Measurements from ENCODE around the gene DHX35. TPM values are rescaled to one million over a fixed set of nuclear protein-coding genes. Genes with fewer than 3 reads are reported as not detected.

The DHX35 gene, protein sequence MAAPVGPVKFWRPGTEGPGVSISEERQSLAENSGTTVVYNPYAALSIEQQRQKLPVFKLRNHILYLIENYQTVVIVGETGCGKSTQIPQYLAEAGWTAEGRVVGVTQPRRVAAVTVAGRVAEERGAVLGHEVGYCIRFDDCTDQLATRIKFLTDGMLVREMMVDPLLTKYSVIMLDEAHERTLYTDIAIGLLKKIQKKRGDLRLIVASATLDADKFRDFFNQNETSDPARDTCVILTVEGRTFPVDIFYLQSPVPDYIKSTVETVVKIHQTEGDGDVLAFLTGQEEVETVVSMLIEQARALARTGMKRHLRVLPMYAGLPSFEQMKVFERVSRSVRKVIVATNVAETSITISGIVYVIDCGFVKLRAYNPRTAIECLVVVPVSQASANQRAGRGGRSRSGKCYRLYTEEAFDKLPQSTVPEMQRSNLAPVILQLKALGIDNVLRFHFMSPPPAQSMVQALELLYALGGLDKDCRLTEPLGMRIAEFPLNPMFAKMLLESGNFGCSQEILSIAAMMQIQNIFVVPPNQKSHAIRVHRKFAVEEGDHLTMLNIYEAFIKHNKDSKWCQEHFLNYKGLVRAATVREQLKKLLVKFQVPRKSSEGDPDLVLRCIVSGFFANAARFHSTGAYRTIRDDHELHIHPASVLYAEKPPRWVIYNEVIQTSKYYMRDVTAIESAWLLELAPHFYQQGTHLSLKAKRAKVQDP
- 10 to 100 TPM; 15.2 to 17.0 (median 16.2) TPM for polyA plus RNA-seq (ENCODE audit: insufficient read length in 3 of 3)

DNA sequence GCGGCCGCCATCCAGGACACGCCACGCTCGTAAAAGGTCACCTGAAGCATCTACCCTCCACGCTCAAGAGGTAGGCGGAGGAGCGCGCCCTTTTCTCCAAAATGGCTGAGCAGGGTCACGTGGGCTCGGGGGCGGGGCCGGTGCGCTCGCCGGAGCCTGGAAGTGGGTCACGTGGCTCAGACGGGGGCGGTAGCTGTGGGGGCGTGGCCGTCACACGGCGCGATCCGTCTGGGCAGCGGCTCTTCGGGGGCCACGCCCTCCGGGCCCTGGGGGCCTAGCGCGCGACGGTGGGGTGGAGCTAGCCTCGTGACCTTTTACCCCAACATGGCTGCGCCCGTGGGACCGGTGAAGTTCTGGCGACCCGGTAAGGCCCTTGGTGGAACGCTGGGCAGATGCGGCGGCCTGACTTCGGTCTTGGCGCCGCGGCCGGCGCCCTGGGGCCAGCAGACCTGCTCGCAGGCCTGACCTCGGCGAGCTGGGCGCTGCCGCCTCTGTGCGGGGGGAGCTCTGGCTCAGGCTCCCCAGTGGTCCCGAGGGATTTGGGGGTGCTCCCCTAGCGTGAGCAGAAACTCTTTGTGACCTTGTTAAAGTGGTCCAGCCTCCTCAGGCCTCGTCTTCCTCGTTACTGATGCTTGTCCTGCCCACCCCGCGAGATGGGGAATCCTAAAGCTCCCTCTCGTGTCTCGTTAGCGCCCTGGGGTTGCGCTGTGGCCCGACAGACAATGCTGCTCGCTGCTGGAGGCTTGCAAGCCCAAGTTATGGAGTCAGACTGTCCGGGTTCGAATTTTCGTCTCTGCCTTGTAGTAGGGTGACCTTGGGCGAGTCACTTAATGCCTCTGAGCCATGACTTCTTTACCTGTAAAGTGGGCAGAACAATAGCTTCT is at the start of gene DHX35:
Gene DHX35, plus strand, starts transcription at position 301 of the 884 bp plus-strand sequence. Its CDS starts 24 bp downstream, at position 325.
- peak; percentile 87 to 94 (median 93) for DNase-seq (ENCODE audit: low read depth in 3 of 3, low spot score in 2 of 3)

DNA sequence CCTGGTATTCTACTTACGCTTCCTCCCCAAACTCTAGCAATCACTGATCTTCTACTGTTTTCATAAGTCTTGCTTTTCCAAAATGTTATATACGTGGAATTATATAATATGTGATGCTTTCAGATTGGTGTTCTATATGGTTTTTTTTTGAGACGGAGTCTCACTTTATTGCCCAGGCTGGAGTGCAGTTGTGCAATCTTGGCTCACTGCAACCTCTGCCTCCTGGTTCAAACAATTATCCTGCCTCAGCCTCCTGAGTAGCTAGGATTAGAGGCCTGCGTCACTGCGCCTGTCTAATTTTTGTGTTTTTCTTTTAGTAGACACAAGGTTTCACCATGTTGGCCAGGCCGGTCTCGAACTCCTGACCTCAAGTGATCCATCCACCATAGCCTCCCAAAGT is 46.8 kb upstream of the DHX35 start:
- DNase-seq (ENCODE audit: low read depth in 3 of 3, low spot score in 2 of 3): no peak

DNA sequence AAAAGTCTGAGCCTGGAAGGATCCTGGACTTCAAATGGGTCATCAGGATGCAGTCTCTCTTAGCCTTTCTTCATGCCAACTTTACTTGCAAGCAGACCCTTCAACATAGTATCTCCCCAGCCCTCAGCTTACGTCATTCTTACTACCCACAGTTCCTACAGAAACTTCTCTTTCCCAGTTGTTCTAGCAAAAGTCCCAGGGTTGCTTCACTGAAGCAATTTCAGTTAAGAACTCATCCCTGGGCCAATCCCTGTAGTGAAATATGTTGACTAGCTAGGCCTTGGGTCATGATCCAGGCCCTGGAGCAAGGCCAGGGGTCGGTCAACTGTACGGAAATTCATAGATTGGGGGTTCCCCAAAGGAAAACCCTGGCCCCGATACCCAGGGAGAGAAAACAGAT is 44.5 kb upstream of the DHX35 start:
- no peak for DNase-seq (ENCODE audit: low read depth in 3 of 3, low spot score in 2 of 3)

DNA sequence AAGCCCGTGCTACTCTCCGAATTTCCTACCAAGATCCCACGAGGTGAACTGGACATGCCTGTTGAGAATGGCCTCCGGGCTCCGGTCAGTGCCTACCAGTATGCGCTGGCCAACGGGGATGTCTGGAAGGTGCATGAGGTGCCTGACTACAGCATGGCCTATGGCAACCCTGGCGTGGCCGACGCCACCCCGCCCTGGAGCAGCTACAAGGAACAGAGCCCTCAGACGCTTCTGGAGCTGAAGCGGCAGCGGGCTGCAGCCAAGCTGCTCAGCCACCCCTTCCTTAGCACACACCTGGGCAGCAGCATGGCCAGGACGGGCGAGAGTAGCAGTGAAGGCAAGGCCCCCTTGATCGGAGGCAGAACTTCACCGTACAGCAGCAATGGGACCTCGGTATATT is 44.0 kb upstream of the DHX35 start:
- no peak for DNase-seq (ENCODE audit: low read depth in 3 of 3, low spot score in 2 of 3)

DNA sequence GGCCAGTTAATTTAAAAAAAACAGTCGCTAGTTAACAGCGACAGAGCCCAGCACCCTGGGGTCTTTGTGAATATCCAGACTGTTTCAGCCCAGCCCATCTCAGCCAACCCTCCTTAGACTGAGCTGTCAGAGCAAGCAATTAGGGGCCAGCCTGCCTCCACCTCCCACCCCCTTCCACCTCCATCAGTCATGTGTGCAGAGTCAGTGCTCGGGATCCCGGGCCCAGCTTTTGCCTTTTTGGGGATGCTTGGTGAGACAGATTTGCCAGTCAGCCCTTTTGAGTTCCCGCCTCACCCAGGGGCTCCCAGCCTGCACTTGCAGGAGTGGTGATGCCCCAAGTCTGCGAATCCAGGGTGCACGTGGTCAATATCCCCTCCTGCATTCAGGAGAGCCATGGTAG is 42.5 kb upstream of the DHX35 start:
- DNase-seq (ENCODE audit: low read depth in 3 of 3, low spot score in 2 of 3): no peak

DNA sequence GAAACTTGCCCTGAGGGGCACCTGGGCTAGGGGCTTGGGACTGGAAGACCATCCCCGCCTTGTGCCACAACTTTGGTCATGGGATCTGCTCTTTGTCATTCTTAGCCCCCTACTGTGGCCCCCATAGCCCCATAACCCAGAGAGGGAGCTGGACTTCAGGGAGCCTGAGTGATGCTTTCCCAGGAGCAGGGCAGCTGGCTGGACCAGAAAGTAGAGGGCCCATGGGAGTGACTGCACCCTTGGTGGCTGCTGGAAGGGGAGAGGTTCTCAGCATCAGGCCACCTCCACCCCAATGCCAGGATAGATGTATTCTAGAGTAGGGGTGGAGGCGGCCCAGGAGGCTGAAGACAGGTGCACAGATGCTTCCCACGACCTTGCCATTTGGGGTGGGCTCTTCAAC is 41.7 kb upstream of the DHX35 start:
- DNase-seq (ENCODE audit: low read depth in 3 of 3, low spot score in 2 of 3): no peak

DNA sequence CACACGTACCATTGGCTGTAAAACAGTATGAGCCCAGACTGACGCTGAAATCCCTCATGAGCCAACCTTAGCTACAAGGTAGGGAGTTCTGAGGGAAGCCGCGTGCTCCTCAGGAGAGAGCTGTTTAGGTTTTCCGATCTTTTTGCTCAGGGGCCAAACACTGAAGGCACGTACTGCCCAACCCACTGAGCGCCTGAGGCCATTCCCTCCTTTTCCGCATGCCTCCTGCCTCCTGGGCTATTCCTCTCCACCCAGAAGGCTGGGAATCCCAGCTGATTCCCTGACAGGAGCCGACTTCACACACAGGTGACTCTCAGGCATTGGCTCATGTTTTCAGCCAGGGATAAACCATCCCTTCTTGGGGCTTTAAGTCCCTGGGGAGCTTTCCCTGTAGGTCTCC is 41.3 kb upstream of the DHX35 start:
- no peak for DNase-seq (ENCODE audit: low read depth in 3 of 3, low spot score in 2 of 3)

DNA sequence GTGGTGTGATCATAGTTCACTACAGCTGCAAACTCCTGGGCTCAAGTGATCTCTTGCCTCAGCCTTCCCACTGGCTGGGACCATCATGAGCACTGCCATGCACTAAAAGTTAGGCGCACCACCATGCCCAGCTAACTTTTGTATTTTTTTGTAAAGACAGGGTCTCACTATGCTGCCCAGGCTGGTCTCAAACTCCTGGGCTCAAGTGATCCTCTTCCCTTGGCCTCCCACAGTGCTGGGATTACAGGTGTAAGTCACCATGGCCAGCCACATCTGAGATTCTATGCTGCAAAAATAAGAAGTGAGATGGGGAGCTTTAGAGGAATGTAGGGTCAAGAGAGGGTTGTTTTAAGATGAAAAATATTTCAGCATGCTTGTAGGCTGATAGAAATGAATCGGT is 37.4 kb upstream of the DHX35 start:
- DNase-seq (ENCODE audit: low read depth in 3 of 3, low spot score in 2 of 3): no peak

DNA sequence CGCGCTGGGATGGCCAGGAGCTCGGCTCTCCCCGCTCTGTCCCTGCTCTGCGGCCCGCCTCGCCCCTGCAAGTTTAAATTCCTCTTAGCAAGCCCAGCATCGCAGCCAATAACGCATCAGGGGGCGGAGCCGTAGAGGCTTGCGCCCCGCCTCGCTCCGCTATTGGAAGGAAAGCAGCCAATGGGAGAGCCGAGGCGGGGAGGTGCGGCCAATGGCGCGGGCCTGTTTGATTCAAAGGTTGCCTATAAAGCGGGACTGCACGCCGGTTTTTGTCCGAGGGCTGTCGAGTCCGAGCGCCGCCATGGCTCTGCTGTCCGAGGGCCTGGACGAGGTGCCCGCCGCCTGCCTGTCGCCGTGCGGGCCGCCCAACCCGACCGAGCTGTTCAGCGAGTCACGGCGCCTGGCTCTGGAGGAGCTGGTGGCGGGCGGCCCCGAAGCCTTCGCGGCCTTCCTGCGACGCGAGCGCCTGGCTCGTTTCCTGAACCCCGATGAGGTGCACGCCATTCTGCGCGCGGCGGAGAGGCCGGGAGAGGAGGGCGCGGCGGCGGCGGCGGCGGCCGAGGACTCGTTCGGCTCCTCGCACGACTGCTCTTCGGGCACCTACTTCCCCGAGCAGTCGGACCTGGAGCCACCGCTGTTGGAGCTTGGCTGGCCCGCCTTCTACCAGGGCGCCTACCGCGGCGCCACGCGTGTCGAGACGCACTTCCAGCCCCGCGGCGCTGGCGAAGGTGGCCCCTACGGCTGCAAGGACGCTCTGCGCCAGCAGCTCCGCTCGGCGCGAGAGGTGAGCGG is 35.8 kb upstream of the DHX35 start, which contains the start of gene FAM83D:
Gene FAM83D, plus strand, starts transcription at position 276 of the 792 bp plus-strand sequence. Its CDS starts 26 bp downstream, at position 302.
- DNase-seq (ENCODE audit: low read depth in 3 of 3, low spot score in 2 of 3): peak; percentile 87 to 94 (median 90)

DNA sequence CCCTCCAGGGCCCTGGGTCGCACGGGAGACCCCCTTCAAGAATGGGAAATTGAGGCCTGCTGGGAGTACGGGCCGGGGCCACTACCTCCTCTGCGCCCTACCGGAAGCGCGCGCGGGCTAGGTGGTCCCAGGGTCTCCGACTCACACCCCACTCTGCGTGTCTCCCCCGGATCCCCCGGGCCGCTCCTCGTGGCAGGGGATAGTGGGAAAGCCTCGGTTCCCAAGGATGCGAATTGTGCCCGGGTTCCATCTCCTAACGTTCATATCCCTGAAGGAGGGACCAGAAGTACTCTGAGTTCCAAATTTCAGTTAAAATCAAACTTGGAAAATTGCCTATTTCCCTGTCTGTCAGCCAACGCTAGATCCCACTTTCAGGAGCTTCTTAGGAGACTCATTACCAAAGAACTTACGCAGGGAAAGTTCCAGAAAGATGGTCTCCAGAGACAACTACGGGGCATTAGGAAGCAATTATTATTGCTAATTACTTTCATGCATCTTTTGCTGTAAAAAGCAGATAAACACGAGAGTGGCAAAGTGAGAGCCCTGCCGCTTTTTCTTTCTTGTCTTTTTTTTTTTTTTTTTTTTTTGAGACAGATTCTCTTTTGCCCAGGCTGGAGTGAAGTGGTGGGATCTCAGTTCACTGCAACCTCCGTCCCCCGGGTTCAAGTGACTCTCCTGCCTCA is 35.1 kb upstream of the DHX35 start:
- no peak for DNase-seq (ENCODE audit: low read depth in 3 of 3, low spot score in 2 of 3)

DNA sequence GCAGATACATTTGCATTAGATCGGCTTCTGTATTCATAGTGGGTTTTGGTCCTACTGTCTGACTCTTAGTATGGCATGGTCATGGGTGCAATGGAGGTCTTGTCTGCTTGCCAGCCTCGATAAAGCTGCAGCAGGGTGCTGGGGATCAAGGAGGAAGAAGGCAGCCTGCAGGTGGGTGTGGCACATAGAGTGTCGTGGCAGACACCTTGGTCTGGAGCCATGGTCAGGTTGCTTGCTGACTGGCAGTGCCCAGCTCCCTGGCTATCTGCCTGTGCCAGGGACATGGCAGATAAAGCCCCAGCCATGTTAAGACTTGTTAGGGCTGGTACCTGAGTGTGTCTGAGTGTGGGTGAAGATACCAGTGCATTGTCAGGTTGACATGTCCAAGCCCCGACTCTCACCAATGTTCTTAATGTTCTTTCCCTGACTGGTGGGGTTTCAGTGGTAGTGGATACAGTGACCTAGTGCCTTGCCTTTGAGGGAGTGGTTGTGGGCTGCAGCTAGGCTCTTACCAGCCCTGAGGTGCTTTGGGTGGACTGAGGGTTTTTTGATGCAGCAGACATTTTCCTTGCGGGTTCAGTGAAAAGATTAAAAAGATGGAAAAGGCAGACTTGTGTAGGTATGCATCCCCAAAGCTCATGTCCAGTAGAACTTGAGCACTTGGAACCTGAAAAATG is 34.1 kb upstream of the DHX35 start:
- no peak for DNase-seq (ENCODE audit: low read depth in 3 of 3, low spot score in 2 of 3)

DNA sequence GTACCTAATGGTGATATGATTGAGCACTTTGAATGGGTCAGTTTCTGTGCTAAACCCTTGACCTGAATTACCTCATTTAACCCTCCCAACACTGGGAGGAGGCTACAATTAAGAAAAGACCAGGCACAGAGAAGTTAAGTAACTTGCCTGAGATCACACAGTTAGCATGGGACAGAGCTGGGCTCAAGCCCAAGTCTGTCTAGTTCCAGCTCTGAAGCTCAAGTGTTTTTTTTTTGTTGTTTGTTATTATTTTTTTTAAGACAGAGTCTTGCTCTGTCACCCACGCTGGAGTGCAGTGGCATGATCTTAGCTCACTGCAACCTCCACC is 31.9 kb upstream of the DHX35 start:
- no peak for DNase-seq (ENCODE audit: low read depth in 3 of 3, low spot score in 2 of 3)

DNA sequence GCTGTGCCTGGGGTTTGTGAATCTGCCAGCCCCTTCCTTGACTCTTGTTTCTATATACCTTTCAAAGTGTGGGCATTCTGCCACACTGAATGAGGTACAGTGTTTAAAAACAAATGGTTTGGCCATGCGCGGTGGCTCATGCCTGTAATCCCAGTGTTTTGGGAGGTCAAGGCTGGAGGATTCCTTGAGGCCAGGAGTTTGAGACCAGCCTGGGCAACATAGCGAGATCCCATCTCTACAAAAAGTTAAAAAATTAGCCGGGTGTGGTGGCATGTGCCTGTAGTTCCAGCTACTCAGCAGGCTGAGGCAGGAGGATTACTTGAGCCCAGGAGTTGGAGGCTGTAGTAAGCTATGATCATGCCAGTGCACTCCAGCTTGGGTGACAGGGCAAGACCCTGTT is 30.2 kb upstream of the DHX35 start:
- DNase-seq (ENCODE audit: low read depth in 3 of 3, low spot score in 2 of 3): no peak

DNA sequence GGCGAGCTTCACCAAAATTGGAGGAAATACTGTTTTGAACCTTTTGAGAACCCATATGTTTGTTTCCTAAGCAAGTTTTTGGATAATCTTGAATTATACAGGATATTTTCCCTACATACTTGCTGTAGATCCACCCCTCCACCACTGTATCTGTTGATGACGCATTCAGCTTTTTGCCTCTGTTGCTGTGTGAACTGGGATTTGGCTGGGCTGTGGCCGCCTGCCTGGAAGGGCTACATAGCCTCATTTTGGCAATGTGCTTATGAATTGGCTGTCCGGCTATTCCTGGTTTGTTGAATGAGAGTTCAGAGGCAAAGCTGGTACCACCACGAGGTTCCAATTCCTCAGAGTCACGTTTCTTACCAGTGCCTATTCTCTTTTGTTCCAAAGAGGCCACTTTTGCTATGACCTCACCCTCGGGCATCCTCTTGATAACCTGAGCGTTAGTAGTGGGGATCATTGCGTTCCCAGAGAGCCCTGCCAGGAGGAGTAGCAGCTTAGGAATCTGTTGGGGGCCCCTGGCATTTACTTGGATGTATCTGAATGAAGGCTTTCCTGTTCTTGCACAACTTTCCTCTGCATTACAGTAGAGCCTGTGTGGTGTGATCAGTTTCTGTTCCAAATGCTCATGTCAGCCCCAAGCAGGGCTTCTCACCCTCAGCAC is 29.6 kb upstream of the DHX35 start:
- no peak for DNase-seq (ENCODE audit: low read depth in 3 of 3, low spot score in 2 of 3)

DNA sequence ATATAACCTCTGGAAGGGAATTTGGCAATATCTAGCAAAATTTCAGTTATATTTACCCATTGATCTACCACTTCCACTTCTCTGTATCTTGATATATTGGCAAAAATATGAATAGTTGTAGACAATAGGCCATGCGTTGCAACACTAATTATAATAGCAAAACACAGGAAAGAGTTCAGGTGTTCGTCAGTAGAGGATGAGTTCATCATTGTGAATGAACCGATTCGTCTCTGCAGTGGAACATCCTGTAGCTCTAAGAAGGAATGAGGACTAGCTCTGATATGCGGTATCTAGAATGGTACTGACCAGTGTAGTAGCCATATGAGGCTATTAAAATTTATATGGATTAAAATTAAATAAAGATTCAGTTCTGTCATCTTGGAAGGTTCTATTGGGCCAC is 27.6 kb upstream of the DHX35 start:
- DNase-seq (ENCODE audit: low read depth in 3 of 3, low spot score in 2 of 3): no peak

DNA sequence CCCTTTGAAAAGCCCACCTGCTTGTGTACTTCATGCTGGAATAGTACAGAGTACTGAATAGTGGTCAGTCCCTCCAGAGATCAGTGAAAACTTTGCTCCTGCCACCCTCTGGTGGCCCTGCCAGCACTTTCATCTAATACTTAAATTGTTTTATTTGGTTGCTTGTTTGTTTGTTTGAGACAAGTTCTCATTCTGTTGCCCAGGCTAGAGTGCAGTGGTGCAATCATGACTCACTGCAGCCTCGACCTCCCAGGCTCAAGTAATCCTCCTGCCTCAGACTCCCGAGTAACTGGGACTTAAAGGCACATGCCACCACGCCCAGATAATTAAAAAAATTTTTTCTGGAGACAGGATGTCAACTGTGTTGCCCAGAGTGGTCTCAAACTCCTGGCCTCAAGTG is 26.9 kb upstream of the DHX35 start:
- DNase-seq (ENCODE audit: low read depth in 3 of 3, low spot score in 2 of 3): no peak

DNA sequence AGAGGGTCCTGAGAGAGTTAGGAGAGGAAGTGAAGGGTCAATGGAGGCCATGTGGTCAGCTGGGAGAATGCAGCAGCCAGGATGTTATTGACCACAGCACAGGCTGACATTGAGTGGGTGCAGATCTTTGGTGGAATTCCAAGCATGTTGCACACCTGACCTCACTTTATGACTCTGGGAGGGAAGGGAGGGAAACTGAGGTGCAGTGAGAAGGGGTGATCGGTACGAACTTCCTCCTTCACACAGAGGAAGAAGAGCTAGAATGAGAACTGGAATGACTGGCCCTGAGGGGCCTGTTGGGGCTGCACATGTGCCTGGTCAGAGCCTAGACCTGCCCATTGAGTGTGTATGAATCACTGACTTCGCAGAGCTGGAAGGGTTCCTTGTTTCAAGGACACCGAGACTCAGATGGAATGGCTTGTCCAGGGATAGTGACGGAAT is 26.2 kb upstream of the DHX35 start:
- no peak for DNase-seq (ENCODE audit: low read depth in 3 of 3, low spot score in 2 of 3)

DNA sequence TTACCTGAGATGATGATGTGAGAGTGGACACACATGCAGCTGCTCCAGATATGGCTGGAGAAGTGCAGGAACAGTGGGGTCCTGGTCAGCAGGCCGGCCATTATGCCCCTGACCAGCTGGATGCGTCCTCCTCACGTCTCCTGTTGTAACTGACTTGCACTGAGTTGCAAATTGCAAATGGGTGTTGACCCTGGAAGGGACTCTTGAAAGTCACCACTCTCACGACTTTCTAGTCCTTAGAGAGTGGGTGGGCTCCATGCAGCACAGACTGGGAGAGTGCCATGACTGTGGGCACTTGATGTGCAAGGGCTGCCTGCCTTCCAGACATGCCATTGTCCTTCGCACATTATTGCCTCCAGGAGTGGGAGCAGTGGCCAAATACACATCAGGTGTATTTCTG is 25.1 kb upstream of the DHX35 start:
- DNase-seq (ENCODE audit: low read depth in 3 of 3, low spot score in 2 of 3): no peak
